Heart right ventricle (tissue), 16 donors: ENCODE results near the gene GNA12. TPM values are rescaled to one million over a fixed set of nuclear protein-coding genes. Genes with fewer than 3 reads are reported as not detected.

Experiments used
- ATAC-seq, 8 donors: fragments of 200-7000 bp; cut with Tn5 transposase; one replicate each; pipeline ENCODE4 v1.9.1; 2020; ENCODE audit warnings: mild to moderate bottlenecking in 8 of 8, moderate library complexity in 8 of 8, moderate number of reproducible peaks in 1 of 8
- DNase-seq, 2 donors: peaks; one replicate each; pipeline ENCODE4 v3.0.0-alpha.2; 2020
- H3K27ac ChIP-seq, 10 donors: fragments of 200-600 bp; sonication (generic) in 2 of 10; one replicate each; pipeline versions ENCODE4 v1.5.0 to v1.8.0; 2020 to 2022; ENCODE audit warnings: mild to moderate bottlenecking in 3 of 10
- H3K27me3 ChIP-seq, 7 donors: fragments of 200-600 bp; one replicate each; pipeline ENCODE4 v1.8.0; 2021 to 2022; ENCODE audit warnings: mild to moderate bottlenecking in 2 of 7
- H3K36me3 ChIP-seq, 9 donors: fragments of 200-600 bp; sonication (generic) in 1 of 9; one replicate each; pipeline versions ENCODE4 v1.5.0 to v1.8.0; 2020 to 2022; ENCODE audit warnings: mild to moderate bottlenecking in 2 of 9
- H3K4me1 ChIP-seq, 9 donors: fragments of 200-600 bp; sonication (generic) in 1 of 9; one replicate each; pipeline versions ENCODE4 v1.5.0 to v1.8.0; 2020 to 2022; ENCODE audit warnings: mild to moderate bottlenecking in 4 of 9
- H3K4me3 ChIP-seq, 10 donors: fragments of 200-600 bp; sonication (generic) in 2 of 10; one replicate each; pipeline versions ENCODE4 v1.5.0 to v1.8.0; 2020 to 2022; ENCODE audit warnings: mild to moderate bottlenecking in 7 of 10, moderate library complexity in 2 of 10
- H3K9me3 ChIP-seq, 11 donors: fragments of 200-600 bp in 10 of 11; sonication (generic) in 2 of 11; one replicate each; pipeline versions ENCODE4 v1.5.0 to v1.8.0; 2013 to 2022; ENCODE audit warnings: mild to moderate bottlenecking in 2 of 11, control low read depth in 1 of 11, moderate library complexity in 1 of 11
- CTCF ChIP-seq, 9 donors: fragments of 200-600 bp; sonication (generic) in 2 of 9; IDR thresholded peaks; one replicate each; pipeline versions ENCODE4 v1.5.0 to v1.8.0; 2021 to 2022; ENCODE audit warnings: antibody characterized with exemption in 9 of 9, mild to moderate bottlenecking in 5 of 9, moderate library complexity in 1 of 9
- WGBS, 2 donors: extraction: QIAGEN DNeasy Blood & Tissue Kit; methylation state at CpG; one replicate each; pipeline ENCODE4 v1.1.7; 2013; ENCODE audit warnings: inconsistent platforms in 1 of 2; 5-methylcytosine and 5-hydroxymethylcytosine counted together
- intact Hi-C, 10 donors: fragments of 100-400 bp; cut with DNase I; formaldehyde crosslinking; loops; one replicate each; pipeline versions ENCODE4 v1.11.1 to v1.14.2; 2022
- polyA plus RNA-seq, 2 donors: library from polyadenylated mRNA; stranded (reverse); fragments of 200-250 nt; gene quantifications; one replicate each; pipeline ENCODE4 v1.2.3, GENCODE V29; 2013
- total RNA-seq, 10 donors: library from RNA; stranded (reverse); fragmentation: NEBNext Ultra II Directional in 3 of 10; extraction: Animal tissue kit (Norgen Biotek cat#: 25700) in 3 of 10; gene quantifications; one replicate each; pipeline versions ENCODE4 v1.2.1 to v1.2.4, GENCODE V29; 2021 to 2023
- donor health status: Arrhythmogenic right ventricular cardiomyopathy.
- donor health status: ischemic (EF 13 %, LVEDD 7.1; RV severe dilation, severe dysfunction).
- donor health status: healthy with polysubstance abuse.
- donor health status: DM: no; HTN: yes; CAD: no.
- donor health status: DM: no; HTN: no; CAD: no.
- donor health status: ischemic (EF 25% LVEDD 6.9; RV normal size, moderate dysfunction).
- donor health status: ischemic (EF 25% LVEDD 5.7; RV mildly dilated, moderate dysfunction).
- donor health status: healthy.
- donor health status: DM: yes; HTN: yes; CAD: no.
- donor health status: Ischemic cardiomyopathy.
- donor health status: ischemic (EF 35%, LVEDD 5.7; RV mildly dilated, moderate dysfunction).
- donor health status: nonischemic (EF 11% LVEDD 7.7; RV severe dilation, severe dysfunction).
- donor health status: DM: yes; HTN: yes; CAD: no.
- donor health status: PGD.
- donor health status: ischemic (EF 29% LVEDD 5.4; RV normal size, mild dysfunction).
- donor health status: nonischemic (EF 23%, LVEDD 6.1; RV moderate dilation, normal function).

Gene GNA12
- total and polyA plus RNA-seq, 12 donors, result 6.4 to 46.4 (median 33.9) TPM

- 68 to 70% methylated on average over 20 of the region's 20 CpGs for WGBS, 2 donors
- DNase-seq (no peak), ATAC-seq (no peak)
- TF ChIP-seq CTCF (IDR thresholded peaks at IDR 0.05), result no peak
- H3K9me3 ChIP-seq, result no peaks in the 10 kb centered on the region
- intact Hi-C loops, result no loop called here
- no peaks in the 10 kb centered on the region for H3K36me3 ChIP-seq
- H3K27me3 ChIP-seq, result no peaks in the 10 kb centered on the region
- peak overlapping the region in 5 of 10 donors; percentile 9 to 35 (median 21) for H3K27ac ChIP-seq
- no peak overlapping the region for H3K4me3 ChIP-seq
- peaks cover 19 to 68% (median 57%) of the 10 kb centered on the region in 9 donors for H3K4me1 ChIP-seq
Measured at GRCh38 chr7:2825559-2826227, 18.4 kb downstream of the GNA12 start.

GRCh38 chr7:2824678-2825461 is 19.2 kb downstream of the GNA12 start:
- no peak for TF ChIP-seq CTCF (IDR thresholded peaks at IDR 0.05)
- intact Hi-C loops, result loop anchor here in 2 of 10 donors (5.0 kb wide), 1 partner anchor 63 kb away; no protein-coding TSS in a partner anchor
- DNase-seq, result no peak
- Histone ChIP-seq H3K27ac (peak overlapping the region in 6 of 10 donors; percentile 9 to 73 (median 27)), H3K9me3 (no peaks in the 10 kb centered on the region), H3K36me3 (no peaks in the 10 kb centered on the region), H3K4me3 (no peak overlapping the region), H3K4me1 (peaks cover 19 to 74% (median 62%) of the 10 kb centered on the region in 9 donors), H3K27me3 (no peaks in the 10 kb centered on the region)
- 82 to 85% methylated on average over 16 of the region's 16 CpGs for WGBS, 2 donors
- peak in 1 of 8 donors; percentile 8 for ATAC-seq

GRCh38 chr7:2824026-2824677 is 20.0 kb downstream of the GNA12 start:
- H3K9me3 ChIP-seq, result no peaks in the 10 kb centered on the region
- 86 to 87% methylated on average over 16 of the region's 16 CpGs for WGBS, 2 donors
- no peak for ATAC-seq
- no peak overlapping the region for H3K4me3 ChIP-seq
- peaks cover 19 to 80% (median 68%) of the 10 kb centered on the region in 9 donors for H3K4me1 ChIP-seq
- H3K27me3 ChIP-seq, result no peaks in the 10 kb centered on the region
- intact Hi-C loops, result loop anchor here in 2 of 10 donors (5.0 kb wide), 1 partner anchor 62 kb away; no protein-coding TSS in a partner anchor
- no peak for DNase-seq
- peak overlapping the region in 6 of 10 donors; percentile 33 to 73 (median 62) for H3K27ac ChIP-seq
- no peak for TF ChIP-seq CTCF (IDR thresholded peaks at IDR 0.05)
- H3K36me3 ChIP-seq, result no peaks in the 10 kb centered on the region

GRCh38 chr7:2823130-2823529 is 21.0 kb downstream of the GNA12 start:
- TF ChIP-seq CTCF (IDR thresholded peaks at IDR 0.05), result no peak
- Histone ChIP-seq H3K27ac (peak overlapping the region in 9 of 10 donors; percentile 43 to 73 (median 65)), H3K4me1 (peaks cover 19 to 88% (median 77%) of the 10 kb centered on the region in 9 donors), H3K27me3 (no peaks in the 10 kb centered on the region), H3K36me3 (no peaks in the 10 kb centered on the region), H3K4me3 (no peak overlapping the region), H3K9me3 (no peaks in the 10 kb centered on the region)
- peak in 7 of 8 donors; percentile 15 to 69 (median 58) for ATAC-seq
- WGBS, 2 donors, result 35 to 44% methylated on average over 5 of the region's 5 CpGs
- DNase-seq, result no peak
- intact Hi-C loops, result loop anchor here in 2 of 10 donors (5.0 kb wide), 1 partner anchor 61 kb away; no protein-coding TSS in a partner anchor
